Measurements from ENCODE around the gene OSBPL2.

DNA sequence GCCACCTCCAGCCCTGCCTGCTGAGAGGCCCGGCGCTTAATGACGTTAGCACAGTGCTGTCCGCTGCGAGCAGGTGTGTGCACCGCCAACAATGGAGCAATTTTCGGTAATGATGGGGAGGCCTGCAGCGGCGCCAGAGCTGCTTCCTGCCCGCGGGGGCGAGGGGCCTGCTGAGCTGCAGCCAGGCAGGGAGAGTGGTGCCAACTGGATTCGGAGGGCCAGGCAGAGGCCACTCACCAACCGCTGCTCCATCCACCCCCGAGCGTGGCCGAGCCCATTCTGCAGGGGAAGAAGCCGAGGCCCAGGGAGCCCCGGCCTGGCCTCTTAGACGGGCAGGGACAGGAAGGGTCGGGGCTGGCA lies 27.8 kb upstream of the OSBPL2 start:
- no peak for TF ChIP-seq SPI1 (IDR thresholded peaks at IDR 0.05; ENCODE audit: low read depth, low read length)
- TF ChIP-seq PAX5 (IDR thresholded peaks at IDR 0.05; ENCODE audit: insufficient read depth, low read length, severe bottlenecking): no peak
- no peak for TF ChIP-seq POLR2A (IDR thresholded peaks at IDR 0.05; ENCODE audit: low read depth, low read length)
- no peak for TF ChIP-seq POLR2AphosphoS5 (IDR thresholded peaks at IDR 0.05; ENCODE audit: low read depth, low read length)
- TF ChIP-seq POU2F2 (IDR thresholded peaks at IDR 0.05; ENCODE audit: low read depth, low read length): no peak
- no peak for TF ChIP-seq TAF1 (IDR thresholded peaks at IDR 0.05; ENCODE audit: low read depth, low read length)

Data from GM12891 (cell line).